Superior temporal gyrus (tissue), 1 donor: ENCODE results near the gene C5orf15.
"Not testable (repeated sequence)": the region's sequence is repeated elsewhere in the genome, so short reads cannot be mapped to it uniquely, and the experiment has no call there.

Experiments
- DNase-seq: peaks from one replicate; pipeline ENCODE4 v3.0.0-alpha.2; 2016; ENCODE audit errors: extremely low spot score

The C5orf15 gene

DNA sequence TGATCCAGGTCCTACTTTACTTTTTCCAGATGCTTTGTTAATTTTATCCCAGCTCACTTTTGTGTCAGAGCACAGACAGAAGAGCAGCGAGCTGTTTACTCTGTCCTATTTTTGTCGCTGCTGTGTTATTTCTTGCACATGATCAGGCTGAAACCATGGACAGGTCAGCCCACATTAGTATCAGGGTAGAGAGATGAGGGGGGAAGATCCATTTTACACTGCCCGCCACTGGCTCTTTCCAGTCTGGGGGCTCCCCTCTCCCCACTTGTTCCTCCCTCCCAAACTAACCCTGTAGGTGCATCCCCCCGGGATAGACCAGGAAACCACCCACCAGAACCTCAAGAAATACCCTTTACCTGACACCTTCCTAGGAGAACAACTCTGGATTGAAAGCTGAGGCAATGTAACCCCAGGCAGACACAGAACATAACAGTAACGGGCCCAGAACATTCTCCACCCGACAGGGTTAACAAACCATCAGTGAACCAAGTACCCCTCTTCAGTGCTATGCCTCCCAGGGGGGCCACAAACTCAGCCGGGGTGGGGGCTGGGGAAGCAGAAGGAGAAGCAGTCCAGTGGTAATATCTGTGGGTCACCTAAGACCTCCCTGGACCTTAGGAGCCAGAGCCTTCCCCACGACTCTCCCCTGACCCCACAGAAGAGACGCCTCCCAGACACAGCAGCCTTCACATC, 26.0 kb upstream of the C5orf15 start:
- no peak for DNase-seq

DNA sequence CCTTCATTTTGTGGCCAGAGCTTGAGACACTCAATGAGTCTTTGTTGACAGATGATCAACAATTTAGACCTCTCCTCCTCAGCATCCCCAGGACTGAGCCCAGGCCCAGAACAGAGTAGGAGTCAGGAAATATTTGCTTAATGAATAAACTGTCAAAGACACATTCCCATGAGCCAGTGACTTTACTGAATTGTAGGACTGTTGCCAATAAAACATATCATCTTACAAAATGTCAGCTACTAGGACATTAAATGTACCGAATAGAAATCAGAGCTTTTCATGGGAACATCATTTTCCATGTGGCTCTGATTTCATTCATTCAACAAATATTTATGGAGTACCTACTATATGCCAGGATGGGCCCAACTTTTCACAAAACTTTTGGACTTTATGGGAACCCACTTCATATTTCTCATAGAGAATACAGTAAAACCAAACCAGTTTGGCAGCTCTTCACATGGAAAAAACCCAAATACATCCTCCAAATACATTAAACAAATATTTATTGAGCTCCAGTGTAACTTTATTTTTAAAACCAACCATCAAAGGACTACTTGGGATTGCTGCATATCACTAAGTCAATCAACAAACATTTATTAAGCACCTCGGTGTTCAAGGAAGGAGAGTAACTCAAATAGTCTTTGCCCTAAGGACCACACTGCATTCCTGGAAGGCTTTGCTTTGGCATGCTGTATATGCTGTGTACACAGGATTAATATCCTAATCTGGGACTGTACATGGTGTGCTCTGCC, 24.9 kb upstream of the C5orf15 start:
- no peak for DNase-seq

DNA sequence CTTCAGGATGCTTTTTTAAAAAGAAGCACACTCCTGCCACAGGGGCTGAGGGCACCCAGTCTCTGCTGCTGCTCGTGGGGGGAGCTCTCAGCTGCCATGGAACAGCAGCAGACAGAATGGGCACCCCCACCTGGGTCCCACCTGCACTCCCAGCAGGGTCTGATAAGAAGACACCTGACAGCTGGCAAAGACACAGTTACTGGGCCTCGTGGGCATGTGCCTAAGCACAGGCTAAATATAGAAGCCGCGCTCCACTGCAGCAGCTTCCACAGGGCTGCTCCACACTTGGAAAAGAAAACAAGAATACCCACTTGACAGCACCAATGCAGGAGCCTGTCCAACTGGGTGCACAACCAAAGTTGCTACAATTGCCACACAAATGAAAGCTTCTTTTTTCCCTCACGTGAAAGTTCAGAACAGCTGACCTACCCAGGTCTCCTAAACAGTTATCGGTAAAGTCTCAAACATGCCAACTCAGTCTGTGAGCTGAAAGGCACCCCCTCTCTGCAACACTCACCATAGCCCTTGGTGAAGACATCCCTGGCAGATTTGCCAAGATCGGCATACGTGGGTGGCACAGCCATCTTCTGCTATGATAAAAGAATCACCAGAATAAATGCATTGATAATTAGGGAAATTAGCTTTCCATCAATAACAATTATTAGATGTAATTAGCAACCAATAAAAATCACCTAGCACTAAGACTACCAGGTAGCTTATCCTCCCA, 24.2 kb upstream of the C5orf15 start:
- no peak for DNase-seq

DNA sequence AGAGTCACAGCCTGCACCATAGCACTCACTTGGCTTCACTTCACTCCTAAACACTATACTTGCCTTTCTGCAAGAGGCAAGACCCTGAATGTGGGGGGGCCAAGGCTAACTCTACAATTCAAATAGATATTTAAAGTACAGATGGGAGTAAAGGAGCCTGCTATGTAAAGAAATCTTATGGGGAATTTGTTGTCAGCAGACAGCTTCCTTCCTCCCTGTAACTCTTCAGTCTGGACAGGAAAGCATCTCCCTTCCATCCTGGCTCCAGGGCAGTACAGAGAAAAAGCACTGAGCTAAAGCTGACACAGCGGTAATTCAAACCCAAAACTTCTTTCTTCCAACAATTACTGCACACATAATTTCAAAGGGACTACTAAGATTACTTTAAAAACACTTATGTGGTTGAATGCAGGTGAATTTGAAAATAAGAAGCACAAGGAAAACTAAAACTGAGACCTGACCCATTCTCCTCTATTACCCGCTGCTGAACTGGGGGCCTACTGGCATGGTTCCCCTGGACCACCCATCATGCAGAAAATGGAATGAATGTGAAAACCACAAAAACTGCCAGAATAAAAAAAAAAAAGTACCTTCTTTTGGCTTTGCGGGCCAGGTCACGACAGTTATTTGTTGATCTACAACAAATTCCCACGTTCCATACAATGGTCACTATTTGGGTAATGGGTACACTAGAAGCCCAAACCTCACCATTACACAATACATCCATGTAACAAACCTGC, 22.9 kb upstream of the C5orf15 start:
- DNase-seq: no peak

DNA sequence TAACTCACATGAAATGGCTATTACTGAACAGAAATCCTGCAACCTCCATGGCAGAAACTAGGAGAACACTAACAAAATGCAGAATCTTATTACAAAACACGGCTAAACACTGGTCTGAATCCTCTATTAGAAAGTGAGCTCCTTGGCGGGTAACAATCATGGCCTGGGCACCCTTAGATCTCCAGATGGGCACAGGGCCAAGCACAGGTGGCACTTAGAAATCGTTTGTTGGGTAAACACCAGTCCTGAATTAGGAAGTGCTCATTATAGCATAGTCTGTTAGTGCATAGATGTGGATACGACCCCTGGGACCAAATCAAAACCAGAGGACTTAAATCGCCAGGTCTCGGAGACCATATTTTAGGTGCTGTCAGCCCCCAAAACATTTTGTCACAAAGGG, 22.0 kb upstream of the C5orf15 start:
- DNase-seq: no peak

DNA sequence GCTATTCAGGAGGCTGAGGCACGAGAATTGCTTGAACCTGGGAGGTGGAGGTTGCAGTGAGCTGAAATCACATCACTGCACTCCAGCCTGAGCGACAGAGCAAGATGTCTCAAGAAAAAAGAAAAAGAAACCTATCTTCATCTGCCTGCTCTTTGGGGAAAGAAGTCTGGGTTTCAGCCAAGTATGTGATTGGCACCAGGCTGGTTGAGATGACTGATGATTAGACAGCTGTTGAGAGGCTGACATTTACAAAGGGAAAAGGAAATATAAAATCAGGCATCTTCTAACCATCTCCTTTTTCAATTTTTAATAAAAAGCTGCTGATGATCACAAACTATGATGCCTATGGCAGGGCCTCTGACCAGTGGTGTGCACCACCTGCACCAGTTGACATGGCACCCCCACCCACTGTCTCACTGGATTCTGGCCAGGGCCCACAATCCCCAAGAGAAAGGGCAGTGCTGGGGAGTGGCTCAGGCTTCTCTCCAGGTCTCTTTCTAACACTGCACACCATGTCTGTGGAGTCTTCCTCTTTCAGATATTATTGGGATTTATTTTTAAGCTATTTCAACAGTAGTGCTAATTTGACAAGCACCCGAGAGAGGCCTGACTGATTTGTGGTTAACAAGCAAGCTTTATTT, 17.2 kb upstream of the C5orf15 start:
- no peak for DNase-seq

DNA sequence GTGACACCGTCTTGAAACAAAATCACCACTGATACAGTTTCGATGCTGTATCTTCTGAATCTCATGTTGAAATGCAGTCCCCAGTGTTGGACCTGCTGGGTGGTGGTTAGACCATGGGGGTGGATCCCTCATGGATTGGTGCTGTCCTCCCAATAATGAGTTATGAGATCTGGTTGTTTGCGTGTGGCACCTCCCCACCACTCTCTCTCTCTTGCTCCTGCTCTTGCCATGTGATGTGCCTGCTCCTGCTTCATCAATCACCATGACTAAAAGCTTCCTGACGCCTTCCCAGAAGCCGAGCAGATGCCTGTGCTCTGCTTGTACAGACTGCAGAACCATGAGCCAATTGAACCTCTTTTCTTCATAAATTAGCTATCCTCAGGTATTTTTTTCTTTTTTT, 15.2 kb upstream of the C5orf15 start:
- DNase-seq: no peak

DNA sequence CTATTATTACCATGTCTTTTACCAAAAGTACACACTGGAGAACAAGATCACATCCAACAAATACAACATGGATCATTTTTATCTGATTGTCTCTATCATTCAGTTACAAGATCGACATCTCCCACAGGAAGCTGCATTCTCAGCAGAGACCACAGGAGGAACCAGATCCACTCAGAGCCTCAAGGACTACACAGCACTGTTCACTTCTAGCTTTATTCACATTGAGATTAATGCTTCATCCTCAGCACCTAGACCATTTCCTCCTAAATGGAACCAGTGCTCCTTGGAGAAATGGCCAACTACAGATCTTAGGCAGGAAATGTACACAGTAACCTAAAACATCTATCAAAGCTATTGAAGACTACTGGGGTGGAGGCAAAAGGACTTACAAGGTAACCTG, 13.3 kb upstream of the C5orf15 start:
- DNase-seq: no peak

DNA sequence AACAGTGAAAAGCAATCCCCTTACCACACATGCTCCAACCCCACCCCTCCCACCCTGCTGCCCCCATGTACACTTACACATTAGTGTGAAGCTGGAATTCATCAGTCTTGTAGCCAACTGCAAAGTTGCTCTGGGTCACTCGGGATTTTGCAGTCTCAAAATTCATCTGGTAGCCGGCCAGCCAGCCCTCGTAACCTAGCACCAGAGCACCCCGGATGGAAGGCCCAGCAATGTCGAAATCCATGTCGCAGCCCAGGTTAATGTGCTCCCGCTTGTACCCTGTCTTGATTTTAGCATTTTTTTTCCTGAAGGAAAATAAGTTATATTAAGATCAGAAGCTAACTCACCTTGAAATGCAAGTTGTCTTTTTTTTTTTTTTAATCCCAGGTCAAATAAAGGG, 12.2 kb upstream of the C5orf15 start:
- DNase-seq: no peak

DNA sequence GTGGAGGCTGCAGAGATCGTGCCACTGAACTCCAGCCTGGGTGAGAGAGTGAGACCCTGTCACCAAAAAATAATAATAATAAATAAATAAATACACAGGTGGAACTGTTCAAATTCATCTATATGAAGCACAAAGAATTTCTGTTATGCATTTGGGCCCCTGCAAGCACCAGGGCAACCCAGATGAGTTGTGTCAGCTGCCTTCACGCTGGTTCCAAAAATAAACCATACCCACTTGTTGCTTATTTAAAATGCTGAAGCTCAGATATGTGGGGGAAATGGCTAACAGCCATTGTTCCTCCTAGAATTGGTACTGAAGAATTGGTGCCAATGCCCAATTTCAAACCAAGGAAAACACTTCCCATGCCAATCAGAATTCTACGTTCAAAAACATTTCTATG, 10.5 kb upstream of the C5orf15 start:
- DNase-seq: no peak

DNA sequence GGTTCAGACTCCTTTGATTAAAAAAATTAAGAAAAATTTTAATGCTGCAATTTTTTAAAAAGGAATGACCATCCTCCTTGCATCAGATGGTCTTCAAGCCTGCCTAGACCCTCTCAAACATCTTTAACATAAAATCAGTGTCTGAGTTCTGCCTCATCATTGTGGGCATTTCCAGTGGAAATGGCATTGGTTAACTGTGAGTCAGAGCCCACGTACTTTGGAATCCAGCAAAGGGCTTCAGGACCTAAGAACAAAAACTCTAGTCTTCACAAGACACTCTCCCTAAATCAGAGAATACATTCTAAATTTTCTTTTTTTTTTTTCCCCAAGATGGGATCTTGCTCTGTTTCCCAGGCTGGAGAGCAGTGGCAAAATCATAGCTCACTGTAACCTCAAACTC, 9.4 kb upstream of the C5orf15 start:
- no peak for DNase-seq

DNA sequence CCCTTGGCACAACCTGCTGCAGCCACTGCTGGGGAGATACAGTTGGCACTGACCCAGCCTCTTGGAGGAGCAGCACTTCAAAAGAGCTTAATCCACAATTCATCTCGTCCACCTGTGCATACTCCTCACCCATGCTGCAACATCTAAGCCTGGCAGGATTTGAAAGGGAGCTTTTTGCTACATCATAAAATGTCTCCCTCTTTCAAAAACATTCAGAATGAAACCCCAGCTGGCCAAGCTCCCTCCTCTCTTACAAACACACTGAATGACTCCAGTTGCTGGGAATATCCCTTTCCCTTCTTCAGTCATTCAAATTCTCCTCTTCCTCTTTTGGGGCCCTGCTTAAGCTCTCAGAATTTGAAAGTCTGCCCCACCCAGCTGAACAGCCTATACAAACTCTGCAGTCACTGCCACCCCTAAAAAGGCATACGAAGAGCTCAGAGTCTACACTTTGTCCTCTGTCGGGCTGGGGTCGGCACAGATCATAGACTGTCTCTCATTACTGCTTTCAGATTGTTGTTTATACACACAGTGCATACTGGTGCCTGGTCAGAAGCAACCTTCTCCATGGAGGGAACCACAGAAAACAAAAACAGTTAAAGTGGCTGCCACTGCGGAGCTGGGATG, 8.8 kb upstream of the C5orf15 start:
- DNase-seq: no peak

DNA sequence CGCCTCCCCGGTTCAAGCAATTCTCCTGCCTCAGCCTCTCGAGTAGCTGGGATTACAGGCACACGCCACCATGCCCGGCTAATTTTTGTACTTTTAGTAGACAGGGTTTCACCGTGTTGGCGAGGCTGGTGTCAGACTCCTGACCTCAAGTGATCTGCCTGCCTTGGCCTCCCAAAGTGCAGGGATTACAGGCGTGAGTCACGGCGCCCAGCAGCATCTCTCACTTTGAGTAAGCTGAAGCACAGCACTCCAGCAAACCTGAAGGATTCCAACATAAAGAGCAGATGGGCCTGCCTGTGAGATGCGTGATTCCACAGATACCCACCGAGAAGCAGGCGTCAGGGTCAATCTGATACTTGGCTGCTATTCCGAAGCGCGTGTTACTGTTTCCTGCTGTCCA, 7.1 kb upstream of the C5orf15 start:
- not testable (repeated sequence) for DNase-seq

DNA sequence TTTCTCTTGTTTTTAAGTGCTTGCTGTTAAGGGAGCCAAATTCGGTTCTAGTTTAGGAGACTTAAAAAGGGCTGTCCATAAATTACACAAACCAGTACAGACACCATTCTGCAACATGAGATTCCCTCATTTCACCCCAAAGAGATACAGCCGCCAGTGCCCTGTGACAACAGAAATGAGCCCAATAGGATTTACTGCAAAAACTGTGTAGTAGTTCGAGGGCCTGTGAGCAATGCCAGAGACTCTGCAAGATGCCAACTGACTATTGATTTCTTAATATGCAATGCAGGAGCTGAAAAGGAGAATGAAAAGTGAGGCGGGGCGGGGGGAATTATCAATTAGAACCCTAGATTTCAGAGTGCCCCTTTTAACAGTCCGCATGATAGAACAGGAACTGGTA, 5.7 kb upstream of the C5orf15 start:
- no peak for DNase-seq

DNA sequence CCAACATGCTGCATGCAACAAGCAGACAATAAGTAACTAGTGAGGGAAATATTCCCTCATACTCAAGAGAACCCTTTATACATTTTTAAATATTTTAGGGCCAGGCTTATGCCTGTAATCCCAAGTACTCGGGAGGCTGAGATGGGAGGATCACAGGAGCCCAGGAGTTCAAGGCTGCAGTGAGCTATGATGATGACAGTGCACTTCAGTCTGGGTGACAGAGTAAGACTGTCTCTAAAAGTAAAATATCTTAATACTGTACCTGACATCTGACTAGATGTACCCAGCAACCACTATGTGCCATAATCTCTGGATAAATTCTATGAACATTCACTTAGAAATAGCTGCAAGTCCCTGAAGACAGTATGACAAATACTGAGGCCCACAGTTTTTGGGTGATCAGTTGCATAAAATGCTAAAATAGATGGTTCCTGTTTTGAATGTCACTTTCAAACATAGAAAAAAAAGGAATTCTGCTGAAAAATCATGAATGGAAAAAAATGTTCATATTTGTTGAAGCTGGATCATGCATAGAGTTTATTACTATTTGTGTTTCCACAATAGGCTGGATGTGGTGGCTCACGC, 2.0 kb upstream of the C5orf15 start:
- no peak for DNase-seq

DNA sequence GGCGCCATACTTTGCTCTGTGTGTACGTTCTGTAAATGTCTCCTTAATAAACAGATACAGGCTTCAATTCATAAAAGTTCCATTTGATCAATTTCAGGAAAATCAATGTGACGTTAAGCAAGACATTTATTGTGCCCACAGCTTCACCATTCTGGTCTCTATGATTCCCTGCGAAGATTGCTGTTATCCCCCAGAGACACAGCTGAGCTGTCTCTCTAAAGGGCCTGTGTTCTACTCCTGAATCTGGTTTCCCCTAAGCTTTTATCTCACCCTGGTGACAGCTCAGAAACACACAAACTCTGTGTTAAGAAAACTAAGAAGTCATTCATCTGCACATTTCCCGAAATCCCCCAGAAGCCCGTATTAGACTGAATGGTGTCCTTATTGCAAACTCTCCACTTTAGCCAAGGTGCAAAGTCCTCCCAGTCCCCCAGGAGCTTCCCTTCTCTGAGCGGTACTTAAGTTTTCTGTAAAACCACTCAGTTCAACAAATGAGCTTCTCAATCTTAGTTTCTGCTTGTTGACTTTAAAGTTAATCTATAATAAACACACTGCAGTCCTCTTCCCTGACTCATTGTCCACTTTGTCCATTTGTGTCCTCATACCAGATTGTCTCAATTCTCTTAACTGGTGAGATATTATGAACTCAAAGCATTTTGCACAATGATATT, 1.4 kb upstream of the C5orf15 start:
- DNase-seq: no peak

DNA sequence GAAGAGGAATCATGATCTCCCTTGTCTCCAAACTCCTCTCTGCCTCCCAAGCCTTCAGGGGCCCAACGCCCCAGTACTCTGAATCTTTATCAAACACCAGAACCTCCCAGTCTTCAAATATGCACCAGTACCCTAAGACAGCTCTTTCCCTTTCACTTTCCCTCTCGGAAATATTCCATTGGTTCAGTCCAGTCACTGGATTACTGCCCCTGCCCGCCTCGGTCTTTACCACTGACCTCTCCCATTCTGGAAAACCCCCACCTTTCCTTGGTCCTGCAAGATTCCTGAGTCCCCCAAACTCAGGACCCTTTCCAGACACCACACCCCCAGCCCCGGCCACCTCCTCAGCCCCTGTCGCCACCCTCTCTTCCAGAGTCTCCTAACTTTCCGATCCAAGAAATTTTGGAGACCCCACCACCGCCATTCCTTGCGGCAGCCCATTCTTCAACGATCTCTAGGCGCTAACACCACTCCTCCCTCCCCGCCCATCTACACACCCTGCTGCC, 674 bp downstream of the C5orf15 start:
- no peak for DNase-seq

DNA sequence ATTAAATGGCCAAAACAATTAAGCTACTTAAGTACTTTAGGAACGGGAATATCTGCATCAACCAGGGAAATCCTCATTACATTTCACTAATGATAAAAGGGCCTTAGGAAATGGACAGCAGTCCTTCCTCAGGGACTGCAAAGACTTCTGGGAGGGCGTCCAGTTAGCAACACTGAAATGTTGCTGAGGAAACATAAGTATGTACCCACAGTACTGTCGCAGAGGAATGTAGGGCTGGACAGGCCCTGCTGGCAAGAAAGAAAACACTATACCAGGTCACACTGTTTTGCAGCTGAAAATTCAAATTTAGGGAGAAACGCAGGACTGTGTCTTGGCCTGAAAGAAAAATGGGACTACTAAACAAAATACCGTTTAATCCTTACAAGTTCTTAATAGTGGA, 1.3 kb downstream of the C5orf15 start:
- DNase-seq: no peak

DNA sequence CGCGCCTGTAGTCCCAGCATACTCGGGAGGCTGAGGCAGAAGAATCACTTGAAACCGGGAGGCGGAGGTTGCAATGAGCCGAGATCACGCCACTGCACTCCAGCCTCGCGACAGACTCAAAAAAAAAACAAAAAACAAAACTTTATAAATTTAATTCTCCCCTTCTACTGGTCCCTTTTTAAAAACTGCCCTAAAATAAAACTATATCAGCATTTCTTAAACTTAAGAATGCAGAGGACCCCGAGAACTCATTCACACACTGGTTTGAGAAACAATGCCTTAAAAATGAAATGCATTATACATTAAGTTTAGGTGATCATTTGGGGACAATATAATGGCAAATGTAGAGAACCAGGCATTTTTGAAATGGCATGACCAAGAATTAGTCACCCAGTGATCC, 2.3 kb downstream of the C5orf15 start:
- DNase-seq: no peak

DNA sequence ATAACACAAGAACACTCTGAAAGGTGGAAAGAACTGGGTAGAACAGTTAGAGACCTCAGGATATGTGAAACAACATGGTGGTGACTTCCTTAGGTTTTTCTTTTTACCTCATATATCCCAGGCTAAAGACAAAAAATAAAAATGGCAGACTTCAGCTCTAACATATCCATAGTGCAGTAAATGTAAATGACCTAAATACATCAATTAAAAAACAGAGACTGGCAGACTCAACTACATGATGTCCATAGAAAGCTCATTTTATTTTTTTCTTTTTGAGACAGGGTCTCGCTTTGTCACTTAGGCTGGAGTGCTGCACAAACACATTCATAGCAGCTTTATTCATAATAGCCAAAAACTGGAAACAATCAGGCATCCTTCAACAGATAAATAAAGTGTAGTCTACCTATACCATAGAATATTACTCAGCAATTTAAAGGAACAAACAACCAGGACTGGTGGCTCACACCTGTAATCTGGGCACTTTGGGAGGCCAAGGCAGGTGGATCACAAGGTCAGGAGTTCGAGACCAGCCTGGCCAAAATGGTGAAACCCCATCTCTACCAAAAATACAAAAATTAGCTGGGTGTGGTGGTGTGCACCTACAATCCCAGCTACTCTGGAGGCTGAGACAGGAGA, 4.8 kb downstream of the C5orf15 start:
- no peak for DNase-seq
